NCI-H146 treated with DMSO at 0.1 percent for 48 hours (cell line): ENCODE measurements around the gene PLA2G5.
"Not testable (repeated sequence)": the region's sequence is repeated elsewhere in the genome, so short reads cannot be mapped to it uniquely, and the experiment has no call there.

Experiments used
- DNase-seq: peaks from one replicate; lab custom pipeline; 2025; ENCODE audit not compliant: unreplicated experiment; lab: John Stamatoyannopoulos, UW

PLA2G5 gene

DNA sequence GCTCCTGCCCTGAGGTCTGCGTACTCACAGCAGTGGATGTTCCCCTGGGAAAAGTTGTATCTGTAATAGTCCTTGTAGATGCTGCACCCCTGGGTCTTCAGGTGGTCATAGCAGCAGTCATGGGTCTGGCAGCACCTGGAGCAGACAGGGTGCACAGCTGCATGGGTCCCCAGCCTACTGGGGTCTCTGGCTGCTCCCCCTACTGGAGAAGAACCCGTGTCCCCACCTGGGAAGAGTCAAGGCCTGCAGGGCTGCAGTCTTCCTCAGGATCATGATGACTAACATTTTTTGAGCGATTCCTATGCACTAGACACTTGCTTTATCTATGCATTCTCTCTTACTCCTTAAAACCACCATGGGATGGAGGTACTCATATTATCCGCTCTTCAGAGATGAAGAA is 45.5 kb downstream of the PLA2G5 start:
- no peak for DNase-seq

GRCh38 chr1:20115916-20116315 is 45.9 kb downstream of the PLA2G5 start:
- DNase-seq, result no peak

GRCh38 chr1:20117236-20117635 is 47.2 kb downstream of the PLA2G5 start:
- DNase-seq, result no peak

GRCh38 chr1:20119347-20119746 is 49.4 kb downstream of the PLA2G5 start, which contains the start of gene PLA2G2D:
Gene PLA2G2D (minus strand): TSS chr1:20119536. CDS start chr1:20119498, 38 bp downstream.
- DNase-seq, result no peak

DNA sequence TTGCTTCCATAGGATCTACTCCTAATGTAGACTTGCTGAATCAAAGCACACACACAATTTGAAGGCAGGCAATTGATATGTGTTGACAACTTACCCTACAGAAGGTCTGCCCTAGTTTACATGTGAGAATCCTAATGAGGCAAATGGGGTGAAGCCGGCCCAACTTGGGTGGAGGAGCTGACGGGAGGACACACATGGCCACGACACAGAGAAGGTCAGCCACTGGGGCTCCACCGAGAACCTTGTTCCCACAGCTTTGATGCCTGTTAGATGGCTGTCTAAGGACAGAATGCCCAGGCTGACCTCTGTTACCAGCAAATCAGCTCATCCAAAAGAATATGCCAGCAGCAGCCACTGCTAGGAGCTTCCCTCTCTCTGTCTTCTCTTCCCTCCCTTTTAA is 50.8 kb downstream of the PLA2G5 start:
- DNase-seq, result no peak

DNA sequence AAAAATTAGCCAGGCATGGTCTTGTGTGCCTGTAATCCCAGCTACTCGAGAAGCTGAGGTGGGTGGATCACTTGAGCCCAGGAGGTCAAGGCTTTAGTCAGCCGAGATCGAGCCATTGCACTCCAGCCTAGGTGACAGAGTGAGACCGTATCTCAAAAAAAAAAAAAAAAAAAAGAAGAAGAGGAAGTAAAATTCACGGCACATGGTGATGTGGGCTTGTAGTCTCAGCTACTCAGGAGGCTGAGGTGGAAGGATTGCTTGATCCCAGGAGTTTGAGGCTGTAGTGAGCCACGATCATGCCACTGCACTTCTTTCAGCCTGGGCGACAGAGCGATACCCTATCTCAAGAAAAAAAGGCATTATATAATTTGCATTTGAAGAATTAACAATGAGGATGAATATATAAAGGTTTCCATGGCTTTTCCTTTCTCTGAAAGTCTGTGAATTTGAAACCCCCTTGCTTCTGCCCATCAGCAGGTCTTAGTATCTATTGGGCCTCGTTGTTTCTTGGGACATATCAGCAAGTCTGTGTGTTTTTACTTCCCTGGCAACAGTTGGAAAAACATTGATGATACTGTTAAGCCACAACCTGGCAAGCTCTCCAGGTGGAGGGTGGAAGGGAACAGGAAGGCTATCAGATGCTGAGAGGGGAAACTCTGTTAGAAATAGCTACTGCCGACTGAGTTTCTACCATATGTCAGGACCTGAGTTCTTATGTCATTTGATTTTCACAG is 53.9 kb downstream of the PLA2G5 start:
- DNase-seq, result no peak

DNA sequence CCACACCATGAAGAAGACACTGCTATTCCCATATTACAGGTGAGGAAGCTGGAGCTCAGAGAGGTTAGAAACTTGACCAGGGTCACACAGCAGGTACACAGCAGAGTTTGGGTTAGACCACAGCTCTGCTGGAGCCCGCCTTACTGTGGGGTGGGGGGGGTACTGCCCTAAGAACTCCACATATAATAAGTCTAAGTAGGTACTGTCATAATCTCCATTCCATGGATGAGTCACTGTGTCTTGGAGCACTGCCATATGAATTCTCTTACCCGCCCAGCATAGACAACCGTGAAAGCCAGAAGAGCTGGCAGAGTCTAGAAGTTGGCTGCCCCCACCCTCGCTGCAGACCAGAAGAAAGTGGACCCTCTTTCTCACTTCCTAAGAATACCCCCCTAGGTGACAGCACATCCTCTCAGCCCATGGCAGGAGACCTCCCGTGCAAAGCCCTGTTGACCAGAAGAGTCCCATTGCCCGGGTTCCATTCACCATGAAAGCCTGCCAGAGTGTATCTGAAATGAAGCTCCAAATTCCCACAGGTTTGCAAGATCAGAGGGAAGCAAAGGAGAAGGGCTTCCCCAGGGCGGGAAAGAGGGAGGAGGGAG is 54.6 kb downstream of the PLA2G5 start:
- no peak for DNase-seq

DNA sequence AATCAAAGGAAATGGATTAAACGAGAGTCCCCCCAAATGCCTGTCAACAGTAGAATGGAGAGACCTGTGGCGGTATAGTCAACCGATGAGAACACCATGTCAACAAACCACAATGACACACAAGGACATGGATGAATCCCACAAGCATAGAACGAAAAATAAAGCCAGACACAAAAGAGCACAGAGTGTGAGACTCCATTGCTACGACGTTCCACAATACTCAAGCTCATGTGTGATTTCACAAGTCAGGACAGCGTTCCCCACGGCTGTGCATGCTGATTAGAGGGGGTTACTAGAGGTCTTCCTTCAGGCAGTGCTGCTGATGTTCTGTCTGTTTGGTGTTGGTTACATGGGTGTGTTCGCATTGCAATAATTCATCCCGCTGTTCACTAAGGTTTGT is 55.1 kb downstream of the PLA2G5 start:
- no peak for DNase-seq

- DNase-seq, result no peak
Observed at GRCh38 chr1:20126041-20126805, 56.2 kb downstream of the PLA2G5 start.

DNA sequence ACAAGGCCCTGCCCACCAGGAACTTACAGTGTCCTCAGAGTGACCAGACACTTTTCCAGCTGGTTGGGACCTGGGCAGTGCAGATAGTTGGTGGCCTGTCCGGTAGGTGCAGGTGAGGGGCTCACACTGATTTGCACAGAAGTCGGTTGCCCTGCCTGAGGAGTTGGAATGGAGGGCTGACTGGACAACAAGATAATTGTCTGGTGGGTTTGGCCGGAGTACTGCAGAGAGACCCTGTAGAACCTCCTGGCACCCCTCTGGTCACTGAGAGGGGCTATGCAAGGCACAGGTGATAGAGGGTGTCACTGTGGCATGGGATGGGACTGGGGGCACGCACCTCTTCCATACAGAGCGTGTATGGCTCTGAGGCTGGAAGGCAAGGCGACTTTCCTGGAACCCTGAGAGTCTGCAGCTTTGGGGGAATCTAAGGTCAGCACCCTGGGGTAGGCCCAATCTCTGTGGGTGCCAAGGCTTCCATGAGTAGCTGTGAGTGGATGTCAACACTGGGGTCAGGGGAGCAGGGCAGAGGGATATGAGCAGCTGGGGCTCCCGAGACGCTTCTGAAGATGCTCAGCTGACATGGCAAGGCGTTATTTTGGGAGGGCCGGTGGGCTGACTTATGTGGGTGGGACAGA is 56.9 kb downstream of the PLA2G5 start:
- no peak for DNase-seq

GRCh38 chr1:20130518-20130917 is 60.5 kb downstream of the PLA2G5 start:
- not testable (repeated sequence) for DNase-seq

- DNase-seq, result no peak
Observed at GRCh38 chr1:20134995-20135394, 65.0 kb downstream of the PLA2G5 start.

GRCh38 chr1:20136249-20136648 is 66.3 kb downstream of the PLA2G5 start:
- DNase-seq, result no peak

DNA sequence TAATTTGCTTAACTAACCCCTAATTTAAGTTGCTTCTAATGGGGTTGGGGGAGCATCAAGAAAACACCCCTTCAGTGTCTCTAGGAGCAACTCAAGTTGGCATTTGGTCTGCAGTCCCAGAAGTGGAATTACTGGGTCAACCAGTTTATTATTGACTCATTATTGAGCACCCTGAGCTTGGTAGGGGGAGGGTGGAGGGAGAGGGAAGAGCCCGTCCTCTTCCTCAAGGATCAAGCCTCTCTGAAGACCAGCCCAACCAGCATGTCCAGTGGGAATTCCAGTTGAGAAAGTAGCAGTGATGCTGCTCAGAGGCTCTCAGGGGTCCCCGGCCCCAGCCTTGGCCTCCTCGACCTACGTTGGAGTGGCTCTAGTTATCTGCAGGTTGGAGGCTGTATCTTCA is 67.1 kb downstream of the PLA2G5 start:
- no peak for DNase-seq

- no peak for DNase-seq
Observed at GRCh38 chr1:20137604-20138003, 67.6 kb downstream of the PLA2G5 start.

GRCh38 chr1:20138346-20138745 is 68.4 kb downstream of the PLA2G5 start:
- no peak for DNase-seq

- no peak for DNase-seq
Observed at GRCh38 chr1:20138961-20139550, 69.1 kb downstream of the PLA2G5 start, which contains the start of gene PLA2G2F. Gene PLA2G2F (plus strand): TSS chr1:20139323. CDS start chr1:20139428, 105 bp downstream.

- DNase-seq, result no peak
Observed at GRCh38 chr1:20139776-20140612, 70.0 kb downstream of the PLA2G5 start.

GRCh38 chr1:20141001-20141400 is 71.0 kb downstream of the PLA2G5 start:
- no peak for DNase-seq

- no peak for DNase-seq
Observed at GRCh38 chr1:20141466-20141865, 71.5 kb downstream of the PLA2G5 start.
